Uterus (tissue), 2 donors: ENCODE data around the gene ZFX.

Experiments
- POLR2A ChIP-seq, 2 donors: fragments of 450-650 bp; IDR thresholded peaks; one replicate each; pipeline ENCODE4 v1.6.1; 2016; ENCODE audit warnings: antibody characterized with exemption in 2 of 2, mild to moderate bottlenecking in 1 of 2, moderate library complexity in 1 of 2
- TF ChIP-seq, protein P1 (sequence below), 4 experiments: fragments of 200-600 bp in 2 of 4; fragments of 450-650 bp in 2 of 4; sonication (generic) in 2 of 4; IDR thresholded peaks; one replicate each; pipeline ENCODE4 v1.5.1; 2016 to 2019; ENCODE audit warnings: antibody characterized with exemption in 4 of 4, mild to moderate bottlenecking in 2 of 4, moderate library complexity in 1 of 4

- TF ChIP-seq, protein P1, sequence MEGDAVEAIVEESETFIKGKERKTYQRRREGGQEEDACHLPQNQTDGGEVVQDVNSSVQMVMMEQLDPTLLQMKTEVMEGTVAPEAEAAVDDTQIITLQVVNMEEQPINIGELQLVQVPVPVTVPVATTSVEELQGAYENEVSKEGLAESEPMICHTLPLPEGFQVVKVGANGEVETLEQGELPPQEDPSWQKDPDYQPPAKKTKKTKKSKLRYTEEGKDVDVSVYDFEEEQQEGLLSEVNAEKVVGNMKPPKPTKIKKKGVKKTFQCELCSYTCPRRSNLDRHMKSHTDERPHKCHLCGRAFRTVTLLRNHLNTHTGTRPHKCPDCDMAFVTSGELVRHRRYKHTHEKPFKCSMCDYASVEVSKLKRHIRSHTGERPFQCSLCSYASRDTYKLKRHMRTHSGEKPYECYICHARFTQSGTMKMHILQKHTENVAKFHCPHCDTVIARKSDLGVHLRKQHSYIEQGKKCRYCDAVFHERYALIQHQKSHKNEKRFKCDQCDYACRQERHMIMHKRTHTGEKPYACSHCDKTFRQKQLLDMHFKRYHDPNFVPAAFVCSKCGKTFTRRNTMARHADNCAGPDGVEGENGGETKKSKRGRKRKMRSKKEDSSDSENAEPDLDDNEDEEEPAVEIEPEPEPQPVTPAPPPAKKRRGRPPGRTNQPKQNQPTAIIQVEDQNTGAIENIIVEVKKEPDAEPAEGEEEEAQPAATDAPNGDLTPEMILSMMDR (IDR thresholded peaks at IDR 0.05) = no peak
- no peak for TF ChIP-seq POLR2A (IDR thresholded peaks at IDR 0.05)
These were observed 2.0 kb downstream of the ZFX start for GRCh38 chrX:24151513-24151912.
